Caco-2 (cell line): ENCODE data around the gene LURAP1L. TPM values are rescaled to one million over a fixed set of nuclear protein-coding genes. Genes with fewer than 3 reads are reported as not detected.
A peak's percentile ranks its signal among the peaks of the same experiment; 100 is the strongest.

Source experiments
- BruUV-seq: library from RNA; stranded (reverse); fragments of 400-500 nt; replicated peaks from 2 replicates; lab custom pipeline; 2021; lab: Mats Ljungman, UMichigan
- CTCF ChIA-PET: fragments of 300-600 bp; sonication (Branson Sonifier 250); formaldehyde crosslinking; loops from one replicate; lab custom pipeline; 2022; ENCODE audit warnings: antibody characterized with exemption; lab: Charles Lee
- POLR2A ChIA-PET: fragments of 300-600 bp; sonication (Branson Sonifier 250); formaldehyde crosslinking; loops from one replicate; lab custom pipeline; 2022; ENCODE audit warnings: antibody characterized with exemption; lab: Charles Lee
- DNase-seq, 2 experiments: peaks; one replicate each; pipeline versions ENCODE4 v3.0.0 to v3.0.0-alpha.2; 2020 to 2022
- H3K27me3 ChIP-seq: replicated peaks from 2 replicates; pipeline ENCODE4 v1.6.0; 2011; ENCODE audit warnings: low read length; ENCODE audit not compliant: control insufficient read depth, insufficient read depth
- H3K36me3 ChIP-seq: 2 replicates; pipeline ENCODE4 v1.5.1; 2011; ENCODE audit warnings: low read length; ENCODE audit not compliant: control insufficient read depth, insufficient read depth
- H3K4me1 ChIP-seq: fragments of 250-450 bp; sonication (Bioruptor Pico); 2 replicates; pipeline ENCODE4 v1.5.1; 2020; ENCODE audit warnings: mild to moderate bottlenecking
- H3K4me3 ChIP-seq: 2 replicates; pipeline ENCODE4 v1.5.1; 2011; ENCODE audit warnings: low read depth, mild to moderate bottlenecking, control low read depth, low read length
- H3K9me3 ChIP-seq: fragments of 250-450 bp; sonication (Bioruptor Pico); 2 replicates; pipeline ENCODE4 v1.5.1; 2020; ENCODE audit warnings: mild to moderate bottlenecking, moderate library complexity
- H3K27ac Mint-ChIP-seq: one replicate; pipeline ENCODE4 v1.8.0; 2022; ENCODE audit warnings: mixed read lengths; ENCODE audit not compliant: unreplicated experiment
- H3K27me3 Mint-ChIP-seq: one replicate; pipeline ENCODE4 v1.8.0; 2022; ENCODE audit warnings: mixed read lengths; ENCODE audit not compliant: insufficient read depth, unreplicated experiment
- H3K36me3 Mint-ChIP-seq: one replicate; pipeline ENCODE4 v1.8.0; 2022; ENCODE audit warnings: mild to moderate bottlenecking, mixed read lengths; ENCODE audit not compliant: insufficient read depth, unreplicated experiment
- H3K4me1 Mint-ChIP-seq: one replicate; pipeline ENCODE4 v1.8.0; 2022; ENCODE audit warnings: low read depth, mixed read lengths; ENCODE audit not compliant: unreplicated experiment
- H3K4me3 Mint-ChIP-seq: one replicate; pipeline ENCODE4 v1.8.0; 2022; ENCODE audit warnings: mild to moderate bottlenecking, moderate library complexity, mixed read lengths; ENCODE audit not compliant: unreplicated experiment
- H3K9me3 Mint-ChIP-seq: one replicate; pipeline ENCODE4 v1.8.0; 2022; ENCODE audit warnings: mixed read lengths; ENCODE audit not compliant: unreplicated experiment
- intact Hi-C: fragments of 100-400 bp; cut with micrococcal nuclease; formaldehyde crosslinking; loops from one replicate; pipeline ENCODE4 v1.10.0; 2022; ENCODE audit not compliant: unreplicated experiment
- total RNA-seq: library from RNA; stranded (reverse); gene quantifications from 2 replicates; pipeline ENCODE4 v1.2.3, GENCODE V29; 2022
- TF ChIP-seq, protein P1 (sequence below), 2 experiments: fragments of 200-600 bp in 1 of 2; IDR thresholded peaks; 1 replicate in 1 of 2; 2 replicates in 1 of 2; pipeline versions ENCODE4 v1.5.1 to v1.8.0; 2011 to 2022; ENCODE audit warnings: antibody characterized with exemption in 1 of 2, control low read depth in 1 of 2, inconsistent platforms in 1 of 2, low read depth in 1 of 2, low read length in 1 of 2, mild to moderate bottlenecking in 1 of 2, moderate library complexity in 1 of 2; ENCODE audit not compliant: insufficient read depth in 1 of 2, severe bottlenecking in 1 of 2, unreplicated experiment in 1 of 2

The LURAP1L gene
- total RNA-seq, 1 experiment from 2014 or later: not detected

DNA sequence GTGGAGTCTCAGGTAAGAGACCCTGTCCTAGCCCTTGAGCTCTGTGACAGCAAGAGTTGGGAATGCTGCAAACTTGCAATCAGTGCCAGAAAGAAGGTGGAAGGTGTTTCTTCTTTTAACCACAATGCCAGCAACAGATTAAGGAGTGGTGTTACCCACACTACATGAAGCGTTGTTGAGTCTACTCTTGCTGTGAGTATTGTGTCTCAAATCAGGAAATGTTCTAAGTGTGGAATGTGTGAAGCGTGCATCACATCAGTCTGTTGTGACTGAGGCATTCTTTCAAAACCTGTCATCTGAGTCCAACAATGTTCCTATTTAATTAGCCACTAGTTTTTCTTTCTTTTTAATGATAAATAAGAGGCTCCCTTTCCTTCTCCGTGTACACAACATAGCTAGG is 2.9 kb upstream of the LURAP1L start:
- no peaks in the 10 kb centered on the region for H3K9me3 Mint-ChIP-seq
- no peak overlapping the region for H3K4me3 ChIP-seq
- no peak overlapping the region for H3K27ac Mint-ChIP-seq
- no TSS peak for BruUV-seq
- H3K27me3 ChIP-seq: no peaks in the 10 kb centered on the region
- no peaks in the 10 kb centered on the region; the same call in 1 of the 2 replicates for H3K4me1 ChIP-seq
- H3K36me3 ChIP-seq: no peaks in the 10 kb centered on the region
- H3K27me3 Mint-ChIP-seq: no peaks in the 10 kb centered on the region
- no peaks in the 10 kb centered on the region for H3K4me1 Mint-ChIP-seq
- TF ChIP-seq, protein P1, sequence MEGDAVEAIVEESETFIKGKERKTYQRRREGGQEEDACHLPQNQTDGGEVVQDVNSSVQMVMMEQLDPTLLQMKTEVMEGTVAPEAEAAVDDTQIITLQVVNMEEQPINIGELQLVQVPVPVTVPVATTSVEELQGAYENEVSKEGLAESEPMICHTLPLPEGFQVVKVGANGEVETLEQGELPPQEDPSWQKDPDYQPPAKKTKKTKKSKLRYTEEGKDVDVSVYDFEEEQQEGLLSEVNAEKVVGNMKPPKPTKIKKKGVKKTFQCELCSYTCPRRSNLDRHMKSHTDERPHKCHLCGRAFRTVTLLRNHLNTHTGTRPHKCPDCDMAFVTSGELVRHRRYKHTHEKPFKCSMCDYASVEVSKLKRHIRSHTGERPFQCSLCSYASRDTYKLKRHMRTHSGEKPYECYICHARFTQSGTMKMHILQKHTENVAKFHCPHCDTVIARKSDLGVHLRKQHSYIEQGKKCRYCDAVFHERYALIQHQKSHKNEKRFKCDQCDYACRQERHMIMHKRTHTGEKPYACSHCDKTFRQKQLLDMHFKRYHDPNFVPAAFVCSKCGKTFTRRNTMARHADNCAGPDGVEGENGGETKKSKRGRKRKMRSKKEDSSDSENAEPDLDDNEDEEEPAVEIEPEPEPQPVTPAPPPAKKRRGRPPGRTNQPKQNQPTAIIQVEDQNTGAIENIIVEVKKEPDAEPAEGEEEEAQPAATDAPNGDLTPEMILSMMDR (IDR thresholded peaks at IDR 0.05; ENCODE audit: insufficient read depth in 1 of 2, low read depth in 1 of 2, low read length in 1 of 2, severe bottlenecking in 1 of 2, unreplicated experiment in 1 of 2): no peak
- POLR2A ChIA-PET: no interaction called here
- no peaks in the 10 kb centered on the region for H3K36me3 Mint-ChIP-seq
- no peaks in the 10 kb centered on the region for H3K9me3 ChIP-seq
- CTCF ChIA-PET: no interaction called here
- intact Hi-C loops: no loop called here
- H3K4me3 Mint-ChIP-seq: no peak overlapping the region
- no peak for DNase-seq

DNA sequence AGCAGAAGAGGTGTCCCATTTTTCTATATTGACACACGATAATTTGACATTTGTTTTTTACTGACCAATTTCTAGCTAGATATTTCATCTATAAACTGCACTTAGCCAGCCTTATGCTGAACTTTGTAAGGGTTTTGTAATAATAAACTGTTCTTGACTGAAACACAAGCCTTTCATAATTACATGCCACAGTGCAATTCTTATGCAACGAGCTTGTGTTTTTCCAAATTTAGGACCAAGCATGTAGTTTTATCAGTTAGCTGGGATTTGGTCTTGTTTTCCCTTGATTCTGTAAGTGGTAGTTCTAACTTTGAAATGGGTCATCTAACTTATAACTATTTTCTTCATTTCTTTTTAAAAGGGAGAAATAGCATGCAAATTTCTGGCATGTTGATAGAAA is 1.3 kb upstream of the LURAP1L start:
- intact Hi-C loops: no loop called here
- Mint-ChIP-seq H3K4me1 (no peaks in the 10 kb centered on the region), H3K27me3 (no peaks in the 10 kb centered on the region), H3K9me3 (no peaks in the 10 kb centered on the region), H3K4me3 (no peak overlapping the region), H3K27ac (no peak overlapping the region), H3K36me3 (no peaks in the 10 kb centered on the region)
- H3K4me3 ChIP-seq: no peak overlapping the region
- no TSS peak for BruUV-seq
- H3K27me3 ChIP-seq: no peaks in the 10 kb centered on the region
- H3K9me3 ChIP-seq: no peaks in the 10 kb centered on the region
- TF ChIP-seq, protein P1 (IDR thresholded peaks at IDR 0.05; ENCODE audit: insufficient read depth in 1 of 2, low read depth in 1 of 2, low read length in 1 of 2, severe bottlenecking in 1 of 2, unreplicated experiment in 1 of 2): no peak
- CTCF ChIA-PET: no interaction called here
- H3K4me1 ChIP-seq: no peaks in the 10 kb centered on the region; the same call in 1 of the 2 replicates
- no peak for DNase-seq
- POLR2A ChIA-PET: no interaction called here
- no peaks in the 10 kb centered on the region for H3K36me3 ChIP-seq

DNA sequence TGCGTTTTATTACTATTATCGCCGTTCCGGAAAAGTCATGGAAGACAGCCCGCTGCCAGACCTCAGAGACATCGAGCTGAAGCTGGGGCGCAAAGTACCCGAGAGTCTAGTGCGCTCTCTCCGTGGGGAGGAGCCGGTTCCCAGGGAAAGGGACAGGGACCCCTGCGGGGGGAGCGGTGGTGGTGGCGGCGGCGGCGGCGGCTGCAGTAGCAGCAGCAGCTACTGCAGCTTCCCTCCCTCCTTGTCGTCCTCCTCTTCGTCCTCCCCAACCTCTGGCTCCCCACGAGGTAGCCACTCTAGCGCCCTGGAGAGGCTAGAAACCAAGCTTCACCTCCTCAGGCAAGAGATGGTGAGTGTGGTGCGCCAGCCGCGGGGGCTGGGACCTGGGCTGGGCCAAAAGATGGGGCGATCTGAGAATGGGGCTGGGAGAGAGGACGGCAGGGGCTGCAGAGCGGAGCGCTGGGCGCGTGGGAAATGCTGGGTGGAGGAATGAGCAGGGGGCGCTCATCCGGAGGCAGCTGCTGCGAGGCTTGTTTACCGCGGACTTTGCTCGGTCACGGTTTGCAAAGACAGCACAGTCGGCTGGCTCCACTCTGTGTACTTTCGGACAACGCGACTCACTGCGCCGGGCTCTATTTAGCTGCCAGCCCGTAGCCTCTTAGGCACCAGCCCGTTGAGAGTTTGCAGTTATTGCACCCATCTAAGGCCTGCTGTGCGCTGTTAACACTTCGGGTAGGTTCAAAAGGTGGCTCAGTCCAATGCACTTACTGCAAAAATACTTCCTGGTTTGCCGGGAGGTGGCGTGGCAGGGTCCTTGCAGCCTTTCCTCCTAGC is 1.1 kb downstream of the LURAP1L start:
- DNase-seq: peak; percentile 62
- Histone ChIP-seq H3K9me3 (no peaks in the 10 kb centered on the region), H3K4me1 (no peaks in the 10 kb centered on the region; the same call in 1 of the 2 replicates), H3K4me3 (peak overlapping the region; percentile 49), H3K36me3 (no peaks in the 10 kb centered on the region), H3K27me3 (no peaks in the 10 kb centered on the region)
- Mint-ChIP-seq H3K27ac (no peak overlapping the region), H3K36me3 (no peaks in the 10 kb centered on the region), H3K4me1 (no peaks in the 10 kb centered on the region), H3K9me3 (no peaks in the 10 kb centered on the region), H3K27me3 (no peaks in the 10 kb centered on the region), H3K4me3 (peak overlapping the region; percentile 89)
- TF ChIP-seq, protein P1 (IDR thresholded peaks at IDR 0.05; ENCODE audit: insufficient read depth in 1 of 2, low read depth in 1 of 2, low read length in 1 of 2, severe bottlenecking in 1 of 2, unreplicated experiment in 1 of 2): peak in 1 of 2 experiments; percentile 33
- BruUV-seq: no TSS peak
- POLR2A ChIA-PET: no interaction called here
- CTCF ChIA-PET: interaction anchor here (0.6 to 1.5 kb wide), 2 partner anchors 56 to 265 kb away, joined by 3 read pairs; no protein-coding TSS in a partner anchor
- intact Hi-C loops: loop anchor here (1.0 to 5.0 kb wide), 4 partner anchors 39 to 108 kb away; no protein-coding TSS in a partner anchor
